ENCODE results near the gene REX1BD. TPM values are rescaled to one million over a fixed set of nuclear protein-coding genes. Genes with fewer than 3 reads are reported as not detected.

REX1BD gene
- total and polyA plus RNA-seq, 2 donors from 2014 or later, result 56.9 to 104 TPM

DNA sequence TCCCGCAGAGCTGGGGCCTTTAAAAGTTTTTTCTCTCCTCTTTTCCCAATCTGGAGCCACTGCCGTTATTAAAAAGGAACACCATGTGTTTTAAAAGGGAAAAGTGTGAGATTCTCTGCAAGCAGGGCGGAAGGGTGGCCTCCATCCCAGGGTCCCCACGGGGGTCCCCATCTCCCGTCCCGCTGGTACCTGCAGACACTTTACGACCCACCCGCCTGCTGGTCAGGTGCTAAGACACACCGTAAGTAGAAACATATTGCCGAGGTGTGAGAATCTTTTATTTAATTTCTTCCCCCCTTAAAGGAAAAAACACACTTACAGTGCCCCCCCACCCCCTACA lies 16.2 kb downstream of the REX1BD start:
- intact Hi-C loops (cut with DNase I), result no loop called here
- no peak overlapping the region for H3K27ac ChIP-seq (ENCODE audit: low read depth in 2 of 2, low read length in 2 of 2)
- no peaks in the 10 kb centered on the region for H3K9me3 ChIP-seq (ENCODE audit: control insufficient read depth in 2 of 3, insufficient read depth in 1 of 3, low read length in 3 of 3)
- H3K4me3 ChIP-seq (ENCODE audit: low read length in 3 of 3), result no peak overlapping the region
- no peak for DNase-seq
- H3K9ac ChIP-seq (ENCODE audit: low read length in 3 of 3), result no peak overlapping the region
- H3K36me3 ChIP-seq (ENCODE audit: control insufficient read depth in 2 of 3, insufficient read depth in 3 of 3, low read length in 3 of 3), result no peaks in the 10 kb centered on the region
- no peak for TF ChIP-seq CTCF (IDR thresholded peaks at IDR 0.05; ENCODE audit: borderline replicate concordance, extremely low read depth, insufficient read depth)
- peaks cover 29% of the 10 kb centered on the region for H3K27me3 ChIP-seq (ENCODE audit: control insufficient read depth, insufficient read depth, low read length)
- FAIRE-seq, result no peak
- peaks cover 0 to 4% (median 0%) of the 10 kb centered on the region in 3 donors for H3K4me1 ChIP-seq (ENCODE audit: control insufficient read depth in 2 of 3, insufficient read depth in 2 of 3, low read depth in 1 of 3, low read length in 3 of 3)

GRCh38 chr19:18605196-18605545 lies 16.6 kb downstream of the REX1BD start:
- Histone ChIP-seq H3K9me3 (ENCODE audit: control insufficient read depth in 2 of 3, insufficient read depth in 1 of 3, low read length in 3 of 3) (no peaks in the 10 kb centered on the region), H3K27me3 (ENCODE audit: control insufficient read depth, insufficient read depth, low read length) (peaks cover 29% of the 10 kb centered on the region), H3K4me1 (ENCODE audit: control insufficient read depth in 2 of 3, insufficient read depth in 2 of 3, low read depth in 1 of 3, low read length in 3 of 3) (peaks cover 0 to 4% (median 0%) of the 10 kb centered on the region in 3 donors), H3K36me3 (ENCODE audit: control insufficient read depth in 2 of 3, insufficient read depth in 3 of 3, low read length in 3 of 3) (no peaks in the 10 kb centered on the region), H3K27ac (ENCODE audit: low read depth in 2 of 2, low read length in 2 of 2) (no peak overlapping the region), H3K9ac (ENCODE audit: low read length in 3 of 3) (no peak overlapping the region), H3K4me3 (ENCODE audit: low read length in 3 of 3) (no peak overlapping the region)
- intact Hi-C loops (cut with DNase I), result no loop called here
- no peak for FAIRE-seq
- TF ChIP-seq CTCF (IDR thresholded peaks at IDR 0.05; ENCODE audit: borderline replicate concordance, extremely low read depth, insufficient read depth), result no peak
- no peak for DNase-seq

- Histone ChIP-seq H3K36me3 (ENCODE audit: control insufficient read depth in 2 of 3, insufficient read depth in 3 of 3, low read length in 3 of 3) (no peaks in the 10 kb centered on the region), H3K4me3 (ENCODE audit: low read length in 3 of 3) (no peak overlapping the region), H3K27me3 (ENCODE audit: control insufficient read depth, insufficient read depth, low read length) (peaks cover 29% of the 10 kb centered on the region), H3K9me3 (ENCODE audit: control insufficient read depth in 2 of 3, insufficient read depth in 1 of 3, low read length in 3 of 3) (no peaks in the 10 kb centered on the region), H3K27ac (ENCODE audit: low read depth in 2 of 2, low read length in 2 of 2) (no peak overlapping the region), H3K9ac (ENCODE audit: low read length in 3 of 3) (no peak overlapping the region), H3K4me1 (ENCODE audit: control insufficient read depth in 2 of 3, insufficient read depth in 2 of 3, low read depth in 1 of 3, low read length in 3 of 3) (peaks cover 0 to 4% (median 0%) of the 10 kb centered on the region in 3 donors)
- no peak for DNase-seq
- FAIRE-seq, result no peak
- TF ChIP-seq CTCF (IDR thresholded peaks at IDR 0.05; ENCODE audit: borderline replicate concordance, extremely low read depth, insufficient read depth), result no peak
- intact Hi-C loops (cut with DNase I), result no loop called here
Observed at GRCh38 chr19:18605546-18606280, 17.1 kb downstream of the REX1BD start.
